ENCODE measurements around the gene MFSD11.
"Not testable (repeated sequence)": the region's sequence is repeated elsewhere in the genome, so short reads cannot be mapped to it uniquely, and the experiment has no call there.

The MFSD11 gene

DNA sequence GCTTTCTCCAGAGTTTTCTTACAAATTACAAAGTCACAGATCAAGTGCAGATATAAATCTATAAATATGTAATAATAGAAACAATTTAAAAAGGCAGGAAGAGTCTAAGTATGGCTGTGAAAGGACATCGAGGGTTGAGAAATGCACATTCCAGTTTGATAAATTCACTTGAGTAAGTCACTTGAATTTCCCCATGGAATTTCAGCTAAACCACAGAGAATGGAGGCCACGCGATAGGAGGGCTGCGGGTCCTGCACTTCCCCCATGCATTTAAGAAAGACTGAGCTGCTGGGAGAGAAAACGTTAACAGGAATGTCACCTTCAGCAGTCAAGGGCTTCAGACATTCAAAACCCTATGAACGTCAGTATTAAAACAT lies 21.1 kb upstream of the MFSD11 start:
- no peak for DNase-seq (ENCODE audit: low read depth)
- H3K4me3 ChIP-seq (ENCODE audit: low read length): no peak overlapping the region
- TF ChIP-seq, protein P1, sequence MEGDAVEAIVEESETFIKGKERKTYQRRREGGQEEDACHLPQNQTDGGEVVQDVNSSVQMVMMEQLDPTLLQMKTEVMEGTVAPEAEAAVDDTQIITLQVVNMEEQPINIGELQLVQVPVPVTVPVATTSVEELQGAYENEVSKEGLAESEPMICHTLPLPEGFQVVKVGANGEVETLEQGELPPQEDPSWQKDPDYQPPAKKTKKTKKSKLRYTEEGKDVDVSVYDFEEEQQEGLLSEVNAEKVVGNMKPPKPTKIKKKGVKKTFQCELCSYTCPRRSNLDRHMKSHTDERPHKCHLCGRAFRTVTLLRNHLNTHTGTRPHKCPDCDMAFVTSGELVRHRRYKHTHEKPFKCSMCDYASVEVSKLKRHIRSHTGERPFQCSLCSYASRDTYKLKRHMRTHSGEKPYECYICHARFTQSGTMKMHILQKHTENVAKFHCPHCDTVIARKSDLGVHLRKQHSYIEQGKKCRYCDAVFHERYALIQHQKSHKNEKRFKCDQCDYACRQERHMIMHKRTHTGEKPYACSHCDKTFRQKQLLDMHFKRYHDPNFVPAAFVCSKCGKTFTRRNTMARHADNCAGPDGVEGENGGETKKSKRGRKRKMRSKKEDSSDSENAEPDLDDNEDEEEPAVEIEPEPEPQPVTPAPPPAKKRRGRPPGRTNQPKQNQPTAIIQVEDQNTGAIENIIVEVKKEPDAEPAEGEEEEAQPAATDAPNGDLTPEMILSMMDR (conservative IDR thresholded peaks at IDR 0.05; ENCODE audit: low read depth, low read length): no peak

DNA sequence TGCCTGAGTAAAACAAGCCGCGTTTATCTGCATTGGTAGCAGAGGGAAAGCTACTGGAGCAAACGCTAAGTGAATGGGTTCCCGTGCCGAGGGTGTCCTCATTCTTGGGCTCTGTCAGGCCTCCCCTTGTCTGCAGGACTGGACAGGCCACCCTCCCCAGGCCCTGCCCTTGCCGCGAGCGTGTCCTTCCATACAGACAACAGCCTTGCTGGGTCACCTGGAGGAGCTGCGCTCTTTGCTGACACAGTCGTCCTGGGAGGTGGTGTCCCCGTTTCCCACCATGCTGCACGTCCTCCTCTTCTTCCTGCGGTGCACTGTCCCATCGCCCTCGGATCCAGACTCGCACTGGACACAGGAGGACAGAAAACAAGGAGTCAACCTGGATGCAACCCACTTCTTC lies 19.4 kb upstream of the MFSD11 start:
- no peak overlapping the region for H3K4me3 ChIP-seq (ENCODE audit: low read length)
- DNase-seq (ENCODE audit: low read depth): no peak
- TF ChIP-seq, protein P1 (conservative IDR thresholded peaks at IDR 0.05; ENCODE audit: low read depth, low read length): no peak

DNA sequence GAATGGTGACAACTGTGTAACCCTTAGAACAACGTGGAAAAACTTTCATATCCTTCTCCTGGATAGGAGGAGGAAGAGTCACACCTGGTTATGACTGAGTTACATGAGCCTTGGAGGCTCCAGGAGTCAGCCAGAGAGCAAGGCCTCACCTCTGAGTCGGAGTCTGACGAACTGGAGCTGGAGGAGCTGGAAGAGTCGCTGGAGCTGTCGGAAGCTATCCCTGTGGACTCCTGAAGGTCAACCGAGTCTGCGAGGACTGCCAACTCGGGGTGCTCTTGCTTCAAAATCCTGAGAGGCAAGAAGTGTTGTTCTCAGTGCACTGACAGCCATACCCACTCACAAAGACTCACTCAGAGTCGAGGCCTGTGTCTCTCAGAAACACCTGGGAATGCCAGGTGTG lies 17.7 kb upstream of the MFSD11 start:
- no peak for DNase-seq (ENCODE audit: low read depth)
- H3K4me3 ChIP-seq (ENCODE audit: low read length): no peak overlapping the region
- TF ChIP-seq, protein P1 (conservative IDR thresholded peaks at IDR 0.05; ENCODE audit: low read depth, low read length): no peak

DNA sequence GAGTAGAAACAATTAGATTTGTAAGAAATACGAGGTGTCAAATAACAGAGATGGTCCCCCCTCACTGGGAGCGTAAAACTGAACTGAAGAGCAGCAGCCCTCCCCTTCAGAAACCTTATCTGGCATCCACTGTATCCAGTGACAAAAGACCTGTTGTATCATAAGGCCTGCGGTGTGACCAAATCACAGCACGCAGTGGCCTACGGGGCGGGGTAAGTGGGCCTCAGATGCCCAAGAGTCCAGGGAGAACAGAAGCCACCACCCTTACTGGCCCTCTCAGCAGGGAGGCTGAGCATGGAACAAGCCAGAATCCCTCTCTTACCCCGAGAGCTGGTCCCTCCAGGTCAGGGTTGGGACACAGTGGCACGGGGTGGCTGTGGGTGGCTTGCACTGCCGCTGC lies 17.0 kb upstream of the MFSD11 start:
- TF ChIP-seq, protein P1 (conservative IDR thresholded peaks at IDR 0.05; ENCODE audit: low read depth, low read length): no peak
- H3K4me3 ChIP-seq (ENCODE audit: low read length): no peak overlapping the region
- DNase-seq (ENCODE audit: low read depth): no peak

DNA sequence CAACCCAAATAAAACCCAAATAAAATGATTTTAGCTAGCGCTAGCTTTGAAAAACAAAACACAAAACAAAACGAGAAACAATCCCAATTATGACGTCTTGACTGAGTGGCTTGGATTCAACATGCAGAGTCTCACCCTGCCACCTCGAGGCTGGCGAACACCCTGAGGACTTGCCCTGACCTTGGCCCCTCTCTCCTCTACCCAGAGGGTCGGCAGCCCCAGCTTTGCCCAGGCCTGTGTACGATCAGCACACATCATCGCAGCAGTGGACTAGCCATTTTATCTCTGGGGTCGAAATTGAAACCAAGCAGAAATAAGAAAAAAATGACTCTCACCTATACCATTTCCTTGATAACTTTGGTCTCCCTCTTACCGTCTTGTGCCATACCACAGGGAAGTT lies 16.5 kb upstream of the MFSD11 start:
- TF ChIP-seq, protein P1 (conservative IDR thresholded peaks at IDR 0.05; ENCODE audit: low read depth, low read length): no peak
- no peak for DNase-seq (ENCODE audit: low read depth)
- H3K4me3 ChIP-seq (ENCODE audit: low read length): no peak overlapping the region

DNA sequence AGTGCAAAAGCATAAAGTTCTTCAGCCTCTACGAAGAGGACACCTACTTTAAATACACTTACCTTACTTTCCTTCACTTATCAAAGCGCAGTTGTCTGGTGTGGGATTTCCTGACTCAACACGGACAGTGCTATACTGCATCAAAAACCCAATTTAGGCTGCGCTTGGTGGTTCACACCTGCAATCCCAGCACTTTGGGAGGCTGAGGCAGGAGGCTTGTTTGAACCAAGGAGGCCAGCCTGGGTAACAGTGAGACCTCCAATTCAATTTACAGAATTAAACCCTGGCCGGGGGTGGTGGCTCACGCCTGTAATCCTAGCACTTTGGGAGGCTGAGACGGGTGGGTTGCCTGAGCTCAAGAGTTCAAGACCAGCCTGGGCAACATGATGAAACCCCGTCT lies 15.6 kb upstream of the MFSD11 start:
- TF ChIP-seq, protein P1 (conservative IDR thresholded peaks at IDR 0.05; ENCODE audit: low read depth, low read length): no peak
- DNase-seq (ENCODE audit: low read depth): no peak
- H3K4me3 ChIP-seq (ENCODE audit: low read length): no peak overlapping the region

DNA sequence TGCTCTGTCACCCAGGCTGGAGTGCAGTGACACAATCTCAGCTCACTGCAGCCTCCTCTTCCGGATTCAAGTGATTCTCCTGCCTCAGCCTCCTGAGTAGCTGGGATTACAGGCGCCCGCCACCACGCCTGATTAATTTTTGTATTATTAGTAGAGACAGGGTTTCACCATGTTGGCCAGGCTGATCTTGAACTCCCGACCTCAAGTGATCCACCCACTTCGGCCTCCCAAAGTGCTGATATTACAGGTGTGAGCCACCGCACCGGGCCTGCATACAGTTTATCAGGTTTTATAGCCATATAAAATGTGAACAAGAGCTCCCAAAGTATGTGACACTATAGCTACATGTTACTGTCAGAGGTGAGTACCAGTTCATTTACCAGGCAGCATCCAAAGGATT lies 14.9 kb upstream of the MFSD11 start:
- DNase-seq (ENCODE audit: low read depth): not testable (repeated sequence)

DNA sequence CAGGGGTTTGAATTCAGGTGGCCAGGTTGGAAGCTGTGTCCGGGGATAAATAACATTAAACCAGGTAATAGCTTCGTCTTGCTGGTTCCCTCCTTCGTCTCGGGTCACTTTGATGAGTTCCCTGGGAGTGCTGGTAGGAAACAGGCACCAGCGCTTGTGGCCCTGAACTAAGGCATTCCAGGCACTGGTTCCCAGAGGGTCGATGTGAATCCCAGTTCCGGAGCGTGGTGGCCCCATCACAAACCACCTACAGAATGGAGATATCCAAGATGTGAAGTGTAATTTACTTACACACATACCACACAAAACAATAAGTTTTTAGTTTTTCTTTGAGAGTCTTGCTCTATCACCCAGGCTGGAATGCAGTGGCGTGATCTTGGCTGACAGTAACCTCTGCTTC lies 14.1 kb upstream of the MFSD11 start:
- DNase-seq (ENCODE audit: low read depth): no peak
- no peak overlapping the region for H3K4me3 ChIP-seq (ENCODE audit: low read length)
- TF ChIP-seq, protein P1 (conservative IDR thresholded peaks at IDR 0.05; ENCODE audit: low read depth, low read length): no peak

More for the DNA sequence above, 14.9 kb upstream of the MFSD11 start:
- not testable (repeated sequence) for H3K4me3 ChIP-seq (ENCODE audit: low read length)
